ENCODE measurements around the gene PPP2R5C.

The PPP2R5C gene

GRCh38 chr14:101929096-101929495 is 167.6 kb downstream of the PPP2R5C start:
- H3K36me3 ChIP-seq = no peaks in the 10 kb centered on the region
- DNase-seq = no peak
- no peak for TF ChIP-seq CTCF (IDR thresholded peaks at IDR 0.05; ENCODE audit: low read depth, low read length)
- H3K27ac ChIP-seq = no peak overlapping the region
- H3K27me3 ChIP-seq (ENCODE audit: insufficient read depth, low read depth, severe bottlenecking) = no peaks in the 10 kb centered on the region
- no peak overlapping the region for H3K4me3 ChIP-seq (ENCODE audit: low read depth, low read length)
- no peaks in the 10 kb centered on the region for H3K9me3 ChIP-seq (ENCODE audit: severe bottlenecking)

- TF ChIP-seq CTCF (IDR thresholded peaks at IDR 0.05; ENCODE audit: low read depth, low read length) = no peak
- no peaks in the 10 kb centered on the region for H3K36me3 ChIP-seq
- no peak overlapping the region for H3K4me3 ChIP-seq (ENCODE audit: low read depth, low read length)
- no peak overlapping the region for H3K27ac ChIP-seq
- no peak for DNase-seq
- no peaks in the 10 kb centered on the region for H3K9me3 ChIP-seq (ENCODE audit: severe bottlenecking)
- H3K27me3 ChIP-seq (ENCODE audit: insufficient read depth, low read depth, severe bottlenecking) = no peaks in the 10 kb centered on the region
Measured at GRCh38 chr14:101929946-101930345, 168.4 kb downstream of the PPP2R5C start.

- no peak for DNase-seq
- Histone ChIP-seq H3K27ac (no peak overlapping the region), H3K4me3 (ENCODE audit: low read depth, low read length) (no peak overlapping the region), H3K36me3 (no peaks in the 10 kb centered on the region), H3K9me3 (ENCODE audit: severe bottlenecking) (no peaks in the 10 kb centered on the region), H3K27me3 (ENCODE audit: insufficient read depth, low read depth, severe bottlenecking) (no peaks in the 10 kb centered on the region)
- TF ChIP-seq CTCF (IDR thresholded peaks at IDR 0.05; ENCODE audit: low read depth, low read length) = no peak
Measured at GRCh38 chr14:101932673-101933072, 171.2 kb downstream of the PPP2R5C start.

- Histone ChIP-seq H3K27me3 (ENCODE audit: insufficient read depth, low read depth, severe bottlenecking) (no peaks in the 10 kb centered on the region), H3K27ac (no peak overlapping the region), H3K4me3 (ENCODE audit: low read depth, low read length) (no peak overlapping the region), H3K9me3 (ENCODE audit: severe bottlenecking) (no peaks in the 10 kb centered on the region), H3K36me3 (no peaks in the 10 kb centered on the region)
- no peak for TF ChIP-seq CTCF (IDR thresholded peaks at IDR 0.05; ENCODE audit: low read depth, low read length)
- no peak for DNase-seq
Measured at GRCh38 chr14:101933209-101933608, 171.7 kb downstream of the PPP2R5C start.

GRCh38 chr14:101934601-101935150 is 173.2 kb downstream of the PPP2R5C start:
- no peak for TF ChIP-seq CTCF (IDR thresholded peaks at IDR 0.05; ENCODE audit: low read depth, low read length)
- peaks cover 3% of the 10 kb centered on the region for H3K27me3 ChIP-seq (ENCODE audit: insufficient read depth, low read depth, severe bottlenecking)
- no peak overlapping the region for H3K4me3 ChIP-seq (ENCODE audit: low read depth, low read length)
- no peaks in the 10 kb centered on the region for H3K36me3 ChIP-seq
- DNase-seq = no peak
- no peak overlapping the region for H3K27ac ChIP-seq
- no peaks in the 10 kb centered on the region for H3K9me3 ChIP-seq (ENCODE audit: severe bottlenecking)
